Dedifferentiated amniotic fluid mesenchymal stem cell (primary cell): ENCODE results near the gene OR10AD1.
"Not testable (repeated sequence)": the region's sequence is repeated elsewhere in the genome, so short reads cannot be mapped to it uniquely, and the experiment has no call there.

ENCODE experiments used
- DNase-seq: peaks from one replicate; pipeline ENCODE4 v3.0.0-alpha.2; 2016; ENCODE audit errors: extremely low spot score

OR10AD1 gene

GRCh38 chr12:48203192-48203591 is at the start of gene OR10AD1:
TSS of gene OR10AD1 (minus strand) at chr12:48203292. CDS start at chr12:48203292, 0 bp downstream.
- DNase-seq: no peak

GRCh38 chr12:48247181-48247966 is 44.3 kb upstream of the OR10AD1 start:
- no peak for DNase-seq

DNA sequence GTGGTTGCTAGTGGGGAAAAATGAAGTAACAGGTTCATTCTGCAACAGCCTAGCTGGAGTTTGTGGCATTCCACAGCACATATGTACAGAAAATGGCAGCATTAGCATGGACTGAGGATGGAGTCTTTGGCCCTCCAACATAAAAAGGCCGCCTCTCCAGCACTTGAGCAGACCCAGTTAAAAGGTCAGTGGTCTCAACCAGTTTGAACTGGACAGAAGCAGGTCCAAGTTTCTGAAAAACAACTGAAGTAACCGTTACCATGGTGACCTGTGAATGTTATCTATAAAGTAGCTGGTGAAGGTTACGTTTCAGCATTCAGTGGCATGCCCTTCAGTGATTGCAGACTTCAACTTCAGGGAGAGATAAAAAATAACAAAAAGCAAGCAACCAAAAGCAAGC is 34.1 kb upstream of the OR10AD1 start:
- DNase-seq: no peak

DNA sequence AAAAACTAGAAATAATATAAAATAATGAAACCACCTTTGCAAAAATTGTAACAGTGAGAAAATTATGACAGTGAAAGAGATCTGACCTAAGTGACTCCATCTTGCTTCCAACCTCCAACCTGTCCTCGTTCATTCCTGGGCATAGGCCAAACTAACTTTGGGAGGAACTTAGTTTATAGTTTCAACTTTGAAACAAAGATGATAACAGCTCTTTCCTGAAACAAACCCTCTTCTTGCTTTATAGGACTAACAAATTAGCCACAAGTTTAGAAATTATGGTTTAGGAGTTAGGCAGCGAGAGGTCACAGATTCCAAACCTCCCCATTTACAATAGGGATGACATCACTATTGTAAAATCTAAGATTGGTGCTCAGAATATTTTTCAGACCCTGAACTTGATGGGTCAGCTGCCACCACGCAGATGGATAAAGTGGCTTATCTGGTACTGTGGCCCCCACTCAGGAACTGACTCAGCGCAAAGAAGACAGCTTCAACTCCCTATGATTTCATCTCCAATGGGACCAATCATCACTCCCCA is 32.8 kb upstream of the OR10AD1 start:
- no peak for DNase-seq

GRCh38 chr12:48231169-48231958 is 28.3 kb upstream of the OR10AD1 start:
- DNase-seq: not testable (repeated sequence)

DNA sequence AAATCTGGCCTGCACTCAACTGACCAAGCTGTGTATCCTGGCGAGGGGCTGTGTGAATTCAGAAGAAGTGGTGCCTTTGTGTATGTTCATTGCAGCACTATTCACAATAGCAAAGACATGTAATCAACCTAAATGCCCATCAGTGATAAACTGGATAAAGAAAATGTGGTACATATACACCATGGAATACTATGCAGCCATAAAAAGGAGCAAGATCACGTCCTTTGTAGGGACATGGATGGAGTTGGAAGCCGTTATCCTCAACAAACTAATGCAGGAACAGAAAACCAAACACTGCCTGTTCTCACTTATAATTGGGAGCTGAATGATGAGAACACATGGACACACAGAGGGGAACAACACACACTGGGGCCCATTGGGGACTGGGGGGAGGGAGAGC is 21.4 kb upstream of the OR10AD1 start:
- not testable (repeated sequence) for DNase-seq

GRCh38 chr12:48221645-48222044 is 18.6 kb upstream of the OR10AD1 start:
- DNase-seq: no peak

DNA sequence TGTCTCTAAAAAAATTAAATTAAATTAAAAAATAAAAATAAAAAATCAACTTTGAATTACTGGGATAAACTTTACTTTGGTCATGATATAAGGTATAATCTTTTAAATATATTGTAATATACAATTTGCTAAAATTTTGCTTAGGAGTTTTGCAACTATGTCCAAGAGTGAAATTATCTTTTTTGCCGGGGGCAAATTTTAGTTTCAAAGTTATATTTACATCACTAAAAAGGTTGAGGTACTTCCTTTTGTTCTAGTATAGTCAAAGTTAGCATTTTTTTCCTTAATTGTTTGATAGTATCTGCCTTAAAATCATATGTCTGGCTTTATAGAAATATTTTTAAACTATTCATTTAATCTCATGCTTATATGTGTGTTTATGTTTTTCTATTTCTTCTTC is 17.6 kb upstream of the OR10AD1 start:
- no peak for DNase-seq

DNA sequence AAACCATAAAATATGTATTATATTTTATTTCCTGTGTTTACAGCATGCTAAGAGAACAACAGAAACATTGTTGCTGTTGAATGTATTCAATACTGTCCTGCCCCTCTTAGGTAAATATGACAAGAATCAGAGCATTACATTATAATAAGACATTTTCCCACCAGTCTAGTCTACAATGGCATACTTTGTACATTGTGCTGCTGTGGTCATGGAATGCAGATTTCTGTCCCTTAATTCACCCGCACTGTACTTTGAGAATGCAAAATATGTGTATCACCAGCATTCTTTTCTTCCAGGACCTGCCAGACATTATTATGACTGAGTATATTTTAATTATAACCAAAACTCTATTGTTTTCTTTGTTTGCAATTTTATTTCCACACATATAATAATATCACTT is 16.5 kb upstream of the OR10AD1 start:
- DNase-seq: no peak

DNA sequence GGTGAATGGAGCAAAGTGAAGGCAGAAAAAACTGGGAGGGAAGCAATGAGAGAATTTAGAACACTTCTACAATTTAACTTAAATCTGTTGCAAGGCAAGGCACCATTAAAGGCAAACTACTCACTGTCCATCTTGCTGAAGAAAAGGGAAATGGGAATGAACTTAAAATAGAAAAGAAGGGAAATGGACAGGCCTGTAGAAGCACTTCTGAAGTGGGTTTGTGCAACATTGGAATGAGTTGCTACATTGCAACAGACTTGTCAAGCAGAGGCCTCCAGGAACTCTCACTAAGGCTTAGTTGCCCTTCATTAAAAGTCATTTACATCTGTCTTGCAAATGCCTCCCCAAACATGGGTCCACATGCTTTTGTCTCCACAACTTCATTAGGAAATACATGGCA is 13.7 kb upstream of the OR10AD1 start:
- no peak for DNase-seq

GRCh38 chr12:48209495-48209894 is 6.4 kb upstream of the OR10AD1 start:
- DNase-seq: not testable (repeated sequence)

DNA sequence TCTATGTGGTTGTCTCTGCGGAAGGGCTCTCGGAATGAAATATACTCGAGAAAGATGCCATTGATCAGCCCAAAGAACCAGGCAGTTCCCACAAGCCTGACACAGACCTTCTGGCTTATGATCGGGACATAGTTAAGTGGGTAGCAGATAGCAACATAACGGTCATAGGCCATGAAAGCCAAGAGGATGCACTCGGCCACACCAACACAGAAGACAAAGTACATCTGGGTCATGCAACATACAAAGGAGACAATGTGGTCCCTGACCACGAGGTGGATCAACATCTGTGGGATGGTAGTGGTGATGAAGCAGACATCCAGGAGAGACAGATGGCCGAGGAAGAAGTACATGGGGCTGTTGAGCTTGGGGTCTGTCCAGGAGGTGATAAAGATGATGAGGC is 326 bp downstream of the OR10AD1 start:
- DNase-seq: no peak

GRCh38 chr12:48201516-48201915 is 1.6 kb downstream of the OR10AD1 start:
- DNase-seq: no peak

GRCh38 chr12:48201091-48201490 is 2.0 kb downstream of the OR10AD1 start:
- no peak for DNase-seq

- DNase-seq: no peak
Observed at GRCh38 chr12:48199774-48200221, 3.3 kb downstream of the OR10AD1 start.

GRCh38 chr12:48198985-48199384 is 4.1 kb downstream of the OR10AD1 start:
- DNase-seq: no peak

DNA sequence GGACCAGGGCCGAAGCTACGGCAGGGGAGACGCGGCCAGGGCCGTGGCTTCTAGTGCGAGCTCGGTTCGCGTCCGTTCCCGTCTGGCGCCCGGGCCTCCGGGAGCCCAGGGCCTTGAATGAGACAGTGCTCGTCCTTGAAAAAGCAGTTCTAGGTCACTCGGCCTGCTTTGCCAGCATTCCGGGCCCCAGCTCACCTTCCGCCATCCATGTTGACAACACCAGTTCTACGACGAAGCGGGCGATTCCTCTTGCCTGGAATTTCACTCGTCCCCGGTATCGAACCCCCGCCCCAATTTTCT is 4.5 kb downstream of the OR10AD1 start:
- no peak for DNase-seq

- DNase-seq: peak; percentile 85
Observed at GRCh38 chr12:48197971-48198671, 5.0 kb downstream of the OR10AD1 start.

GRCh38 chr12:48197549-48197970 is 5.5 kb downstream of the OR10AD1 start:
- DNase-seq: no peak

GRCh38 chr12:48194799-48195201 is 8.3 kb downstream of the OR10AD1 start:
- DNase-seq: no peak

DNA sequence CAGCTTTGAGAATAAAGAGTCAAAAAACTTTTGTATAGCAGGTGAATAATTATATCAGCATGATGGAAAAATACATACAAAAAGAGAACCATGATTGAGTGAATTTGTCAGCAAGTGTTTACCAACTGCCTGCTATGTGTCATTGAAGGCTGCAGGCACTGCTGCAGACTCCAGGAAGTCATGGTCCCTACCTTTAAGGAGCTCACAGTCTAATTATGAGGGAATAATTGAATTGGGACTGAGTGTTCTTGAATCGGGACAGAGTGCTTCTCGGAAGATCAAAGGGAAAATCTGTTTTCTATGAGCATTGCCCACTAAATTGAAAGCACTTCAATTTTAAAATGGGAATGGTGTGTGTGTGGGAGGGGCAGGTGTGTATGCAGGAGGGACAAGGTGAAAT is 9.5 kb downstream of the OR10AD1 start:
- DNase-seq: no peak

- no peak for DNase-seq
Observed at GRCh38 chr12:48192861-48193260, 10.2 kb downstream of the OR10AD1 start.
